GM19397 (cell line): ENCODE data around the gene PSME2.

Experiments used
- ATAC-seq: cut with Tn5 transposase; IDR thresholded peaks from one replicate; pipeline ENCODE4 v1.9.1; 2021; ENCODE audit warnings: mild to moderate bottlenecking, moderate library complexity; ENCODE audit not compliant: unreplicated experiment

The PSME2 gene

GRCh38 chr14:24146453-24146977, at the start of gene PSME2:
Gene PSME2, minus strand, starts transcription at chr14:24146610. Its CDS starts 29 bp downstream, at chr14:24146581.
- ATAC-seq, result peak; percentile 52

GRCh38 chr14:24195186-24196070, 49.0 kb upstream of the PSME2 start, which contains the start of gene TM9SF1:
Gene TM9SF1, minus strand, starts transcription at chr14:24195441. Its CDS starts 422 bp downstream, at chr14:24195019.
- peak; percentile 89 for ATAC-seq

GRCh38 chr14:24194873-24195185, 48.4 kb upstream of the PSME2 start:
- ATAC-seq, result no peak

DNA sequence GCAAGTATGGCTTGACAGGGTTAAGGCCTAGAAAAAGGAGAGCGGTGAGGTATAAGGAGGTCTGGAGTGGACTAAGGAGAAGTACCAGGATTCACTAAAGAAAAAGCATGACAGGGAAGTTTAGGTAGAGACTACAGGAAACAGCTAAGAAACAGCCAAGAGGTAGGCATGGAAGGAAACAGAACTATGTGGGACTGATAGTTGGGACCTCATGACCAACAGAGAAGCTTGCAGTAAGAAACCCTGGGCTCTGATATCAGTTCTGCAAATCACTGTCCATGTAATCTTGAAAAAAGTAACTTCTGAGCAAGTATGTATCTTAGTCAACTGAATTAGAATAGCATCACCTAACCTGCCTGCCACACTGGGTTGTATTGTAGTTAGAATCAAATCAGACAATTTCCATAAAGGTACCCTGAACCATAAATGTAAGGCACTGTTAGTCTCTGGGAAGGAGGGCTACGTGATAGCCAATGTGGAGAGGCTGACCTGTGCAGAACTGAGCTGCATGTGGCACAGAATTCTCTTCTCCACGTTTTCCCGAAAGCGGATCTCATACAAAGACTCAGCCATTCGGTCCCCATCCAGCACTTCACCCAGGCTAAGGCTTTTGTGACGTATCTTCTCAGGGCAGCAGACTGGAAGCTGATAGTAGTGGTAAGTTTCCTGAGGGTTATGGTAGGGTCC, 47.9 kb upstream of the PSME2 start:
- ATAC-seq, result no peak

- no peak for ATAC-seq
Observed at GRCh38 chr14:24192933-24193332, 46.5 kb upstream of the PSME2 start.

DNA sequence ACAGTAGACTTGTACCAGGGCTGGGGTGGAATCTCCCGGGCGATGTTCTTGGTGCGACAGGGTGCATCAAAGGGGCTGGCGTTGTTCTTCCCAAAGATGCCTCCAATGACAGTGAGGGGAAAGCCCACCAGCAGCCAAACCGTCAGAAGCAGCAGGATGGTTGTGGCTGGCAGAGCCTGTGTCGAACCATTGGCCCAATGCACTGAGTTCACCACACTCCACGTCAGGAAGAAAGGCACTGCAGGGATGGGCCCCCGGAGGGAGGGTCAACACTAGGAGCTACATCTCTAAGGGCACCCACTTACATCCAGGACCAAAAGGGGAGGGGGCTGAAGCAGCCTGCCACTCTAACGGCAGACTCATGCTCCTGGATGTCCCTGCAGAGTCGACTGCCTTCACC, 44.0 kb upstream of the PSME2 start:
- no peak for ATAC-seq

DNA sequence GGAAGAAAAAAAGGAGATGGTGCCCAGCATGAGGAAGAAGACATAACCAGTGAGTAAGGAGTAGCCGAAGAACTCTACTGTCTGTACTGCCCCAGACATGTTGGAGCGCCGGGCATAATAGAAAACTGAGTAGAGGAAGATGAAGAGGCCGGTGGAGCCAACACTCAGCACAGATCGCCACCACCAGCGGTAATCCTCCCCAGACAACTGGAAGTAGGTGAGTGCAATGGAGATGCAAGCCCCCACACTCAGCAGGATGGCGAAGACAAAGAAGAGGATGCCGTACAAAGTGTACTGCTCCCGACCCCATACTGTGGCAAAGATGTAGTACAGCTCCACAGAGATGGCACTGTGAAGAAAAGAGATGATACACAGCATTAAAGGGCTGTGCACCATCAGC, 43.0 kb upstream of the PSME2 start:
- no peak for ATAC-seq

DNA sequence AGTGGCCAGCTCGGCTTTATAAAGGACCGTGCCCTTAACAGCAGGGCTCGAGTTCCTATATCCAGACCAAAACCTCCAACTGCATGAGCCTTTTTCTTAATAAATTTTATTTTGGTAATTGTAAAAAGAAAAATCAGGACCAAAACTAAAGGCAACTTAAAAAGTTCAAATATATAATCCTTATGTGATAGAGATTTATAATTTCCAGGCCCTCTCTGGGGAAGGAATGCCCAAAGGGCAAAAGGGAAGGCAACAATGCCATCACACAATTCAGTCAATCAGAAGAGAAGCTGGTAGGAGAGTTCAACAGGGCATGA, 42.6 kb upstream of the PSME2 start:
- no peak for ATAC-seq

DNA sequence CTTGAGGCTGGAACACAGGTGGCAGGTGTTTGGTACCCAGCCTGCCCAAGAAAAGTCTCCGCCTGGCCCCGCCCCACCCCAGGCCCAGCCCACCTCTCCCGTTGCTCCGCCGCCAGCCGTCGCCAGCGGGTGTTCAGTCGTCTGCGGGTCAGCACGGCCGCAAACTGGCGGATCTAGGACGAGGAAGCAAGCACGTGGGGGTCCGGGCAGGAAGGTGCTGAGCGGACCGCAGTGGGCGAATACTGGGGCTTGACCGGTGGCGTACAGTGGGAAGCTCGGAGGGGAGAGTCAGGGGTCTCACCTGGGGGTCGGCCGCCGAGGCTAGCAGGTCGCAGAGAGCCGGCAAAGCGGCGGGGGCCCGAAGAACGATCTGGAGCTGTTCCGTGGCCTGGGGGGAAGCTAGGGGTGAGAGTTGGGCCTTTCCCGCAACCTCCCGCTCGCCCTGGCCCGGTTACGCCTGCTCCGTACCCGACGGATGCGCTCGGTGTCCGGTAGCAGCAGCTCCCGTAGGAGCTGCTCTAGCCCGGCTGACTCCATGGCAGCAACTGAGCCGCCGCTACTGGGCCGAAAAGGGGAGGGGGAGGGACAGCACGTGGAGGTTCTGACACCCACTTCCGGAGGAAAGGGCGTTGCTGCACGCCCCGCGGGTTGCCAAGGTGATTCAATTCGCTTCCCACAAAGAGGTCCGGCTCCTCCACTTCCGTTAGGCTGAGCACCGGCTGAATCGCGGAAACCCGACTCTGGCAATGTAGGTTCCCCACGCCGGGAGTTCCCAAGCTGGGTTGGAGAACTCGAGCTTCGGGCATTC, 42.0 kb upstream of the PSME2 start, which contains the start of gene IPO4:
TSS of gene IPO4 (minus strand) at position 566 of the 808 bp plus-strand sequence. CDS start at position 537, 29 bp downstream.
- ATAC-seq, result peak; percentile 84

- ATAC-seq, result no peak
Observed at GRCh38 chr14:24187539-24187915, 41.1 kb upstream of the PSME2 start.

DNA sequence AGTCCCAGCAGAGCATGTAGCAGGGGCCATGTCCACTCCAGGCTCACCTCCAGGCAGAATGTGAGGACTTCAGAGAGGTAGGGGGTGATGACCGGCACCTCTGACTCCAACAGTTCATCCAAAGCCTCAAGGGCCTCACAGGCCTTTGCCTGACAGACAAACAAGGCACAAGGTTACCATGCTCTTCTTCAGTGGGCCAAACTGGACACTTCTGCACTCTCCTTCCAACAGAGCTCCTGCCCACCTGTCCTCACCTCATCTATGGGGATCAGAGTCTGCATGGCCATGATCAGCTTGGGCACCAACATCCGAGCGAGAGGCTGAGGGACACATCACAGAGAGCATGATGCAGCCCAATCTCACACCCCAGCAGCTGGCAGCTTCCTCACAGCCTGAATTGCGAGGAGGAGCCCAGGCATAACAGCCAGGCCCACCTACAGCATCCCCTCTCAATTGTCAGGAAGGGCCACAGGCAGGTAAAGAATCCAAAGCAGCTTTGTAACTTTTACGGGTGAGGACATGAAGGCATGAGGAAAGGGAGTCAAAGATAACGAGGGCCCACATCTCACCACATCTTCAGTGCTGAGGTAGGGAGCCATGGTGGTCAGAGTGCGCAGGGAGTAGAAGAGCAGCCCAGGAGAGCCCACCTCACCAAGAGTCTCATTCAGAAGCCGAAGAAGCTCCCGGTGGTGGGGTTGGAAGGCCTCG, 40.6 kb upstream of the PSME2 start:
- no peak for ATAC-seq

DNA sequence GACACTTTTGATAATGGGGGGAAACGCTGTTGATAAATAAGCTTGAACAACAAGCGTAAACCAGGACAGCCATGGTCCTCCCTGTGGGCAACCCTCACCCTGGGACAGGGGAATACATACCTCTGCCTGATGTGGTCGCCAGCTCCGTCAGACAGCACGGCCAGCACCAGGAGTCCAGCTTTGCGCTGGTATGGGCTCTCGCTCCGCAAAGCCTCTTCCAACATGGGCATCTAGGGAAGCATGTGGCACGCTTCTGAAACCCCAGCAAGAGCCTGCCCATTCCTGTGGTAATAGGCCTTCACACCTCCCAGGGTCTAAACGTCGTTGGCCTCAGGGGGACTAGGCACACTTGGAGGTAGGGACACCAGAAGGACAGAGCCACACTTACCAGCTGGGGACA, 39.3 kb upstream of the PSME2 start:
- no peak for ATAC-seq

DNA sequence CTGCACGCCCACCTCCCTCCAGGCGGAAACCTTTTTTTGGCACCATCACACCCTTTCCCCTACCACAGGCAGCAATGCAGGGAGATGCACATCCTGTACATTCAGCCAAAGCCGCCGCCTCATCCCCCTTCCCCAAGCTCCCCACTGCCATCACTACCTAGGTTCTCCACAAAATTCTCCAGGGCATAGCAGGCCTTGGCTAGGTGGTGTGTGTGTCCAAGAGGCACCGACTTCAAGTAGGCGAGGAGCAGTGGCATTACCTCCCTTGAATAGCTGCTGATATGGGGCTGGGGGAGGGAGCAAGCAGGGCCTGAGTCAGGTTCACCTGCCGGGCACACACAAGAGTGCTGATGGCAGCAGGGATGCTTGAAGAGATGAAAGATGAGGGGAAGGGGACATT, 38.6 kb upstream of the PSME2 start:
- no peak for ATAC-seq

- no peak for ATAC-seq
Observed at GRCh38 chr14:24184104-24184970, 37.9 kb upstream of the PSME2 start.

- ATAC-seq, result no peak
Observed at GRCh38 chr14:24183014-24183481, 36.6 kb upstream of the PSME2 start.

GRCh38 chr14:24182110-24182882, 35.9 kb upstream of the PSME2 start:
- ATAC-seq, result no peak

GRCh38 chr14:24181371-24182077, 35.1 kb upstream of the PSME2 start:
- ATAC-seq, result no peak
